Effector memory CD4-positive, alpha-beta T cell (primary cell): Measurements from ENCODE around the gene EIPR1.

Experiments used
- DNase-seq, 3 donors: peaks; one replicate each; pipeline ENCODE4 v3.0.0-alpha.2; 2020
- H3K27ac ChIP-seq: 2 replicates; pipeline ENCODE4 v1.7.0; 2013; ENCODE audit warnings: mild to moderate bottlenecking, low read length, moderate library complexity; ENCODE audit not compliant: insufficient read depth, poor library complexity, severe bottlenecking
- H3K27me3 ChIP-seq: replicated peaks from 2 replicates; pipeline ENCODE4 v1.7.0; 2013; ENCODE audit warnings: mild to moderate bottlenecking, low read length; ENCODE audit not compliant: insufficient read depth, control insufficient read depth, poor library complexity, severe bottlenecking
- H3K36me3 ChIP-seq: 2 replicates; pipeline ENCODE4 v1.7.0; 2013; ENCODE audit warnings: mild to moderate bottlenecking, low read length, moderate library complexity; ENCODE audit not compliant: control insufficient read depth, insufficient read depth
- H3K4me1 ChIP-seq: 2 replicates; pipeline ENCODE4 v1.7.0; 2013; ENCODE audit warnings: low read length, mild to moderate bottlenecking; ENCODE audit not compliant: control insufficient read depth, insufficient read depth, poor library complexity, severe bottlenecking
- H3K4me3 ChIP-seq: 2 replicates; pipeline ENCODE4 v1.7.0; 2013; ENCODE audit warnings: low read length, low read depth, mild to moderate bottlenecking; ENCODE audit not compliant: insufficient read depth, poor library complexity, severe bottlenecking
- H3K9me3 ChIP-seq: 2 replicates; pipeline ENCODE4 v1.7.0; 2013; ENCODE audit warnings: mild to moderate bottlenecking, low read length, moderate library complexity; ENCODE audit not compliant: control insufficient read depth

The EIPR1 gene

DNA sequence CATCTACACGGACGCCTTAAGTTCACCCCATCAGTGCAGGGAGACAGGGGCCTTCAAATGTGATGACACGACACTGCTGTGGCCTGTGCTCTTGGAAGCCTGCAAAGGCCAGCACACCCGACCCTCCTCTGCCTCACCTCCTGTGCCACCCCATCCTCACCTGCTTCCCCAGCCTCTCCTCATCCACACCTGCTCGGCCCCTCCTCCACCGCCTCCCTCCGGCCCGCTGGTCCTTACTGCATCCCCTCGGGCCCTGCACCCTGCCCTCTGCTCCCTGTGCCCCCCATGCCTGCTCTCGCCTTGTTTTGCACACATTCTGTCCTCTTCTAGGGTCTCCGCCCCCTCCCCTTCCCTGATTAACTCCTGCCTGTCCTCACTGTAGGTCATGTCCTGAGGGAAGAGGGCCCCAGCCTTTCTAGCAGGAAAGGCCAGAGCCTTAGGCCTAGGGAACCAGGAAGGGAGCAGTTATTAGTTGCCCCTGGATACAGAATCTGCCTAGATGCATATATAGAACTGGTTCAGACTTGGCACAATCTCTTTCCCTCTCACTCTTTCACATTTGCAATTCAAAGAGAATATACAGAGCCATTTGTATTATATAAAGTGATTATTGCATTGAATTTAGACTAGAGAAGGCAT is 41.3 kb upstream of the EIPR1 start:
- Histone ChIP-seq H3K9me3 (no peaks in the 10 kb centered on the region), H3K4me1 (no peaks in the 10 kb centered on the region), H3K4me3 (no peak overlapping the region), H3K27ac (no peak overlapping the region), H3K36me3 (peaks cover 48% of the 10 kb centered on the region), H3K27me3 (no peaks in the 10 kb centered on the region)
- no peak for DNase-seq

- no peaks in the 10 kb centered on the region for H3K9me3 ChIP-seq
- no peak overlapping the region for H3K4me3 ChIP-seq
- H3K4me1 ChIP-seq, result no peaks in the 10 kb centered on the region
- no peak overlapping the region for H3K27ac ChIP-seq
- H3K27me3 ChIP-seq, result no peaks in the 10 kb centered on the region
- no peak for DNase-seq
- peaks cover 16% of the 10 kb centered on the region for H3K36me3 ChIP-seq
Measured at GRCh38 chr2:3414133-3414860, 36.7 kb upstream of the EIPR1 start.

DNA sequence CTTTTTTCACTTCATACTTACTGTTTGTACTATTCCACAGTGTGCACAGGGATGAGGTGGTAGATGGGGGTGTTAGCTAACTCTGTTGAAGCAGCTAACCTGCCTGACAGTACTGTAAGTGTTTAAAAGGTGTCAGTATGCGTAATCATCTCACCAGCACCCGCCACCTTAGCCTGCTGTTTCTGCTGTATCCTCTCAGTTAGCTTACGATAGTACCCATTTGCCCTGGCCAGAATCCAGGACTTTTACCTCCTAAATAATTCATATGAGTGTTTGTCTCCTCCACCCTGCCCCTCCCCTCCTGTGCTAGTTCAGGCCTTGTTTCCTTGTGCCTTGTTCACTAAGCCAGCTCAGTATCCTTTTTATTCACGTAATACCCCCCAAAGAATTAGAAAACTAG is 36.1 kb upstream of the EIPR1 start:
- Histone ChIP-seq H3K27ac (no peak overlapping the region), H3K4me3 (no peak overlapping the region), H3K36me3 (peaks cover 12% of the 10 kb centered on the region), H3K4me1 (no peaks in the 10 kb centered on the region), H3K9me3 (no peaks in the 10 kb centered on the region), H3K27me3 (no peaks in the 10 kb centered on the region)
- no peak for DNase-seq

DNA sequence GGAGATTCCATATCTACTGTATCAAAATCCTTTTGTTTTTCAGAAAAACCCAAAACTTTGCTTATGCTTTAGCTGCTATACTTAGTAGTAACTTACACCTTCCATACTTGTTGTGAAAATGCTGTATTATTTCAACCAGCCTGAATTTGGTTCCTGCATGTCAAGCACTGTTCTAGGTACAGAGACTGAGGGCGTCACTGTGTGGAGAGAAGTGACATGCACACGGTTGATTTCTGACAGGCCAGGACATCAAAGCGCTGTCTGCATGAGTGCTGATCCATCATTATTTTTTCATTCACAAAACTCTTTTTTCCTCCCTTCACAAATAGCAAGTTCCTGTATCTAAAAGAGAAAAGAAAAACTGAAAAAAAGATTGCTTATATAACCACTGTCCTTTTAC is 33.5 kb upstream of the EIPR1 start:
- no peaks in the 10 kb centered on the region for H3K27me3 ChIP-seq
- no peaks in the 10 kb centered on the region for H3K9me3 ChIP-seq
- no peak overlapping the region for H3K27ac ChIP-seq
- no peaks in the 10 kb centered on the region for H3K4me1 ChIP-seq
- H3K4me3 ChIP-seq, result no peak overlapping the region
- H3K36me3 ChIP-seq, result peaks cover 16% of the 10 kb centered on the region
- DNase-seq, result no peak

DNA sequence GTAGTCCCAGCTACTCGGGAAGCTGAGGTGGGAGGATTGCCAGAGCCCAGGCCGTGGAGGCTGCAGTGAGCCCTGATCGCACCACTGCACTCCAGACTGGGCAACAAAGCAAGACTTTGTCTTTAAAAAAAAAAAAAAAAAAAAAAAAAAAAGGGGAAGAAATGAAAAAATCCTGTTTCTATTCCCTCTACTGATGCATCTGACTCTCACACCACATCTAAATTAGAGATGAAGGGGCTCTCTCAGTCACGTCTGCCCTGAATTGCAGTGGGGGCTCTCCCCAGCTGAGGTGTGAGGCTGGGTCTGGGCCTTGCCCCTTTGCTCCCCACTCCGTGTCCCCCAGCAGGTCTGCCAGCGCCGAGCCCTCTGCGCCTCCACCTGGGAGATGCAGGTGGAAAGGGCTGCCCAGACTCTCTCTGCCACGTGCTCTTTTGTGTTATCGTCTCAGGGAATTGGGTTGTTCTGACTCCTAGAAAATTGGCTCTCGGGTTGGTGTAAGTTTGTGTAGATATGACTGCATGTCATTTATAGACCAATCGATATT is 32.1 kb upstream of the EIPR1 start:
- peaks cover 20% of the 10 kb centered on the region for H3K36me3 ChIP-seq
- H3K27me3 ChIP-seq, result no peaks in the 10 kb centered on the region
- no peaks in the 10 kb centered on the region for H3K4me1 ChIP-seq
- no peak overlapping the region for H3K27ac ChIP-seq
- no peak for DNase-seq
- H3K9me3 ChIP-seq, result no peaks in the 10 kb centered on the region
- H3K4me3 ChIP-seq, result no peak overlapping the region

DNA sequence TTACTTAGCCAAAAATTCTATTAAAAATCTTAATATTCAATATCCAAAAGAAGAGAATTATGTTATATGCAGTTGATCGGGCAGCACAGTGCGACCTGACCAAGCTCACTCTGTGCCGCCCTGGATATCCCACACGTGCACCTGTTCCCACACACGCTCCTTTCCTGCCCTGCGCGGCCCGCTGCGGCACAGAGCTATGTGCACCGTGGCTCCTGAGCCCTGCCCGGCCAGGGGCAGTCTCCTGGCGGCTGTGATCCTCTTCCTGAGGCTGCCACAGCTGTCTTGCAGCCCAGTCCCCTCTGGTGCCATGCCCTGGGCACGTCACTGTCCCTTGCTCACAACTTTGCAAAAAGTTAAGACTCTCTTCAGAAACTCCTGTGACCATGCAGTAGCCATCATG is 31.2 kb upstream of the EIPR1 start:
- H3K27me3 ChIP-seq, result no peaks in the 10 kb centered on the region
- no peak for DNase-seq
- H3K4me1 ChIP-seq, result no peaks in the 10 kb centered on the region
- no peaks in the 10 kb centered on the region for H3K9me3 ChIP-seq
- no peak overlapping the region for H3K27ac ChIP-seq
- peaks cover 23% of the 10 kb centered on the region for H3K36me3 ChIP-seq
- H3K4me3 ChIP-seq, result no peak overlapping the region

DNA sequence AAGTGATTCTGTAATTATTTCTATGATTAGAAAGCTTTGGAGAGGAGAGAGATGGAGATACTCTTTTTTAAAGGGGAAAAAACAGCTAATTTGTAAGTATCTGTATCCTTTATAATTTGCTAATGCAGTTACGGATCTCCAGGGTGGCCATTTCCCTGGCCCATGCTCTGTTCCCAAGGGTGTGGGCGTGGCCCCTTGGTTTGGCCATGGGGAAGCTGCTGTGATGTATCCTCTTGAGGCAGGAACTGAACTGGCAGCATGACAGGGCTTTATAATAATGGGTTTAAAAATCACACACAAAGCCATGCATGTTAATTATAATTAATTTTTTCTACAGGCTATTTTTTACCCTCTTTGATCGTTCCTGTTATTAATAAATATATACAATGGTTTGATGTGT is 28.9 kb upstream of the EIPR1 start:
- Histone ChIP-seq H3K4me3 (no peak overlapping the region), H3K4me1 (no peaks in the 10 kb centered on the region), H3K9me3 (no peaks in the 10 kb centered on the region), H3K36me3 (peaks cover 34% of the 10 kb centered on the region), H3K27me3 (no peaks in the 10 kb centered on the region), H3K27ac (no peak overlapping the region)
- DNase-seq, result no peak

GRCh38 chr2:3405876-3406275 is 28.3 kb upstream of the EIPR1 start:
- no peak for DNase-seq
- H3K27ac ChIP-seq, result no peak overlapping the region
- no peaks in the 10 kb centered on the region for H3K27me3 ChIP-seq
- no peak overlapping the region for H3K4me3 ChIP-seq
- H3K9me3 ChIP-seq, result no peaks in the 10 kb centered on the region
- peaks cover 38% of the 10 kb centered on the region for H3K36me3 ChIP-seq
- no peaks in the 10 kb centered on the region for H3K4me1 ChIP-seq

GRCh38 chr2:3405307-3405706 is 27.7 kb upstream of the EIPR1 start:
- H3K36me3 ChIP-seq, result peaks cover 39% of the 10 kb centered on the region
- H3K27ac ChIP-seq, result no peak overlapping the region
- H3K9me3 ChIP-seq, result no peaks in the 10 kb centered on the region
- H3K4me1 ChIP-seq, result no peaks in the 10 kb centered on the region
- no peak overlapping the region for H3K4me3 ChIP-seq
- H3K27me3 ChIP-seq, result no peaks in the 10 kb centered on the region
- no peak for DNase-seq

- no peaks in the 10 kb centered on the region for H3K27me3 ChIP-seq
- H3K4me3 ChIP-seq, result no peak overlapping the region
- DNase-seq, result no peak
- H3K4me1 ChIP-seq, result no peaks in the 10 kb centered on the region
- H3K27ac ChIP-seq, result no peak overlapping the region
- no peaks in the 10 kb centered on the region for H3K9me3 ChIP-seq
- H3K36me3 ChIP-seq, result peaks cover 39% of the 10 kb centered on the region
Measured at GRCh38 chr2:3404349-3404894, 26.8 kb upstream of the EIPR1 start.
